T47D (cell line): ENCODE results near the gene PHACTR1.

Source experiments
- DNase-seq, 2 experiments: peaks; one replicate each; pipeline versions ENCODE4 v3.0.0 to v3.0.0-alpha.2; 2011 to 2012; ENCODE audit warnings: low read depth in 1 of 2, low spot score in 1 of 2
- JUND ChIP-seq: IDR thresholded peaks from 2 replicates; pipeline ENCODE4 v1.6.1; 2012; ENCODE audit warnings: low read depth
- in situ Hi-C: cut with HindIII; loops from 2 replicates; pipeline ENCODE4 v1.10.0; 2016; ENCODE audit warnings: low sequenced_read_pairs, low pct_unique_long_range_greater_than_20kb

The PHACTR1 gene

GRCh38 chr6:12815884-12816600 is 99.5 kb downstream of the PHACTR1 start:
- in situ Hi-C loops, result no loop called here
- peak in 1 of 2 experiments; percentile 80 for DNase-seq
- peak; percentile 98 for TF ChIP-seq JUND

GRCh38 chr6:12818324-12818723 is 101.8 kb downstream of the PHACTR1 start:
- in situ Hi-C loops, result no loop called here
- DNase-seq, result no peak
- TF ChIP-seq JUND, result no peak

GRCh38 chr6:12823847-12824246 is 107.3 kb downstream of the PHACTR1 start:
- in situ Hi-C loops, result no loop called here
- TF ChIP-seq JUND, result no peak
- no peak for DNase-seq

DNA sequence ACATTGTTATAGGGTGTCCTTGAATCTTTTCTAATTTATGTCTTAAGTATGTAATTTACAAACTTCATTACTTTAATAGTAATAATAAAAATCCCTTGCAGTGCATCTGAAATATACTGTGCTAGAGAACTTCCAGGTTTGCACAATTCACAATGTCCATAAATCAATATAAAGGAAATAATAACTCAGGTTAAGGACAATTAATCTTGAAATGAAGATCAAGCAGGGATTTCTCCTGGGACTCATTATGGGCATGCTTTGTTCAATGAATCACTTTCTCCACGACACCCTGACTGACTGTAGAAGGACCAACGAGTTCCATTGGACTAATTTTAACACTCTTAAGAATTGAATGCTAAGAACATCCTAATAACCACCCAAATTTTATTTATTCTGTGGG is 110.0 kb downstream of the PHACTR1 start:
- in situ Hi-C loops, result no loop called here
- no peak for DNase-seq
- no peak for TF ChIP-seq JUND

DNA sequence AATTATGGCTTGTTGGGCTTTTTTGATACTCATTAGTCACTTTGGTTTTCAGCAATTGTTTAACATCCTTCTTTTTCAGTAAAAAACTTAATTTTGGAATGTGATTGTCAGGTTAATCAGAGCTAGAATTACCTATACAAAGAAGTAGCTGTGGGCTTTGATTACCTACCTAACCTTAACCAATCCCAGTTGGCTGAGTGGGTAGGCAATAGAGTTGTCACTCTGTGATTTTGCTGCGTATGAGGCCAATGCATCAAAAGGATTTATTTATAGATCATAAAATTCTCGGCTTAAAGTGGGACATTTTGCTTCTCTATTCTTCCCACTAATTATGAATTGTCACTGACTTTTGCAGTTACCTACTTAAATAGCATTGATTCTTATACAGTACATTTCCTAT is 111.4 kb downstream of the PHACTR1 start:
- no peak for DNase-seq
- in situ Hi-C loops, result no loop called here
- no peak for TF ChIP-seq JUND

GRCh38 chr6:12832226-12832735 is 115.7 kb downstream of the PHACTR1 start:
- peak; percentile 36; the same call in 1 of the 2 replicates for TF ChIP-seq JUND
- in situ Hi-C loops, result no loop called here
- DNase-seq, result peak in 1 of 2 experiments; percentile 74

DNA sequence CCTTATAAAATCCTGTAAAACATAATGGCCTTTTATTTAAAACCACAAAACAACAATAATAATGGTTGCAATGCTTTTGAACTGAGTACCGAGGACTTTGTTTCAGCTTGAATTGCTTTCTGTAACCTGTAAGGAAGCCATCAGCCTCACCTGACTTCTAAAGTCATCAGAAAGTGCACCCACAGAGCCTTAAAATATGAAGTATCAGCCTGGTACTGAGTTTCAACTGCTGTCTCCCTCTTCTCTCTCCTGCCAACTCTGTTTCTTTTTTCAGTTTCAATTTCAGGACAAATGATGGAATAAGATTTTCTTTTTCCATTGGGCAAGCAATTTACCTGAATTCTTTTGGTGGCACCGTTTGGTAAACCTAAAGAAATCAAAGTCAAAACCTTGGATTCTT is 119.4 kb downstream of the PHACTR1 start:
- TF ChIP-seq JUND, result no peak
- DNase-seq, result no peak
- in situ Hi-C loops, result no loop called here

DNA sequence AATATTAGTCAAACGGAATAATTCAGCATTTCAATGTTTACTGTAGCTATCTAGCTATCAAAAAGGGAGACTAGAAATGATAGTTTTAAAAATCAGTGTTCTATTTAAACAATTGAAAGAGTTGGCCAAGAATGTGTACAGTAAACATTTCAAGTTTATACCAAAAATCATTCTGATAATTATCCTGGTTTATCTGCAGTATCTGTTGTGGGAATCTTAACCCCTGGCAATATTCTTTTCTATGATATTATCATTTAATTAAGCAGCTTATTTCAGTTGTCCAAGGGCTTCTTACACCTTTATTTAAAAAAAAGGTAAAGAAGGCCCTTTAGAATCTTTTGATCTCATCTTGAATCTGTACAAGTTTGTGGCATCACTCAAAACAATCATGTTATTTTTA is 125.1 kb downstream of the PHACTR1 start:
- peak in 1 of 2 experiments; percentile 53 for DNase-seq
- TF ChIP-seq JUND, result peak; percentile 99
- in situ Hi-C loops, result no loop called here

DNA sequence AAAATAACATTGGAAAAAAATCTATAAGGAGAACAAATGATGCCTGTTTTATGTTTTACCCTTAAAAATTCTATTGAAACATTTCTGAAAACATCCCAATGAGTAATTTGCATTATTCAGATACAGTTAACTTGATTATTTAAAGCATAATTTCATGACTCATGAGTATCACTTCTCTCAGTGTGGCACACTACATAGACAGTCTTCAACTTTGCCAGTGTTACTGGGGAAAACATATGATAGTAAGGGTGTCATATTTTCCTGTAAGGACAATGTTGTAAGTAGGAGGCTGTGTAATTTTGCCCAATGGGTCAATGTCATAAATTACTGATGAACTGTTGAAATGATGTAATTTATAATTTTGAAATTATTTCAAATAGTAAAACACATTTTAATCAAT is 125.5 kb downstream of the PHACTR1 start:
- in situ Hi-C loops, result no loop called here
- DNase-seq, result peak in 1 of 2 experiments; percentile 45
- TF ChIP-seq JUND, result no peak

DNA sequence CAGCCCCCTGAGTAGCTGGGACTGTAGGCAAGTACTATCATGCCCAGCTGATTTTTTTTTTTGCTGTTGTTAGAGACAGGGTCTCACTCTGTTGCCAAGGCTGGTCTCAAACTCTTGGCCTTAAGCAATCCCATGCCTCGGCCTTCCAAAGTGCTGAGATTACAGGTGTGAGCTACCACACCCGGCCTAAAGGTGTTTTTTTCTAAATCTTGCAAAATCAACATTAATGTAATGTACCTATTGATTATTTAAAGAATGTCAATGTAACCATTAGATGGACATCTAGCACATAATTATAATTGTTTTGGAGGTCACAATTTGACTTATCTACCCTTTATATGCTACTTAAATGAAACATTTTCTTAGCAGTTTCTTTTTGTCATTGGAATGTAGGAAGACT is 126.1 kb downstream of the PHACTR1 start:
- in situ Hi-C loops, result no loop called here
- peak; percentile 77; the same call in 1 of the 2 replicates for TF ChIP-seq JUND
- peak in 1 of 2 experiments; percentile 73 for DNase-seq

DNA sequence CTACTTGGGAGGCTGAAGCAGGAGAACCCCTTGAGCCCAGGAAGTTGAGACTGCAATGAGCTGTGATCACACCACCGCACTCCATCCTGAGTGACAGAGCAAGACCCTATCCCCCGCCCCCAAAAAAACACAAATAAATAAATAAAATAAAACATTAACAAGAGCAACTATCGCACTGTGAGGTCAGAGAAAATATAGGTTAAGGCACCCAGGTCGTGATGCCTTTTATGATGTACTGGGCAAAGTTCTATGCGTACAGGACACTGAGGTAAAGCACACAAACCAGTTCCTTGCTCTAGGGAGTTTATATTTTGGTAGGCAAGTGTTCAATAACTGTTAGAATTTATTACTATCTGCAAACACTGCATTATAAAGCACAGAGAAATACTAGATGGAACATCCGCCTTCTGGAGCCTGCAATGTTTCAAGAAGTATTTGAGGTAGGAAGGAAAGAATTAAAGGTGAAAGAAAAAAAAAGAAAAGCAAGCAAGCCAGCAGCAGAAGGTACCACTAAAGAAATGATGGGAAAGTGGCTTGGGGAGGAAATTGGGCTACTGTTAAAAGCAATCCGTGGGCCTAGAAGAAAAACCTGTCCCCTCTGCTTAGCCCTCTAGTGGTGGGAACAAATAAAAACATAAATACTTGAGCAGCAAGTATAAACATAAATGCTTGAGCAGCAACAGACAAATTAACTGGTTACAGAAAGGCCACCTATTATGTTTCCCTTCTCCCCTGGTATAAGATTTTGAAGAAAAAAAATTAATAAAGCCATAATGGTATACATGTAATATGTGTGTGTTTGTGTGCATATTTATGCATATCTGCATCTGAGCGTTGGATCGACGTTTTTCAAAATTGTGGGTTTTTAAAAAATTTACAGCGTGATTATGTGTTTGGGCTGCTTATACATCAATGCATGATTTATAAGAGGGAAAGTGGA is 128.0 kb downstream of the PHACTR1 start:
- in situ Hi-C loops, result no loop called here
- DNase-seq, result peak in 1 of 2 experiments; percentile 96
- peak; percentile 99; the same call in 1 of the 2 replicates for TF ChIP-seq JUND

DNA sequence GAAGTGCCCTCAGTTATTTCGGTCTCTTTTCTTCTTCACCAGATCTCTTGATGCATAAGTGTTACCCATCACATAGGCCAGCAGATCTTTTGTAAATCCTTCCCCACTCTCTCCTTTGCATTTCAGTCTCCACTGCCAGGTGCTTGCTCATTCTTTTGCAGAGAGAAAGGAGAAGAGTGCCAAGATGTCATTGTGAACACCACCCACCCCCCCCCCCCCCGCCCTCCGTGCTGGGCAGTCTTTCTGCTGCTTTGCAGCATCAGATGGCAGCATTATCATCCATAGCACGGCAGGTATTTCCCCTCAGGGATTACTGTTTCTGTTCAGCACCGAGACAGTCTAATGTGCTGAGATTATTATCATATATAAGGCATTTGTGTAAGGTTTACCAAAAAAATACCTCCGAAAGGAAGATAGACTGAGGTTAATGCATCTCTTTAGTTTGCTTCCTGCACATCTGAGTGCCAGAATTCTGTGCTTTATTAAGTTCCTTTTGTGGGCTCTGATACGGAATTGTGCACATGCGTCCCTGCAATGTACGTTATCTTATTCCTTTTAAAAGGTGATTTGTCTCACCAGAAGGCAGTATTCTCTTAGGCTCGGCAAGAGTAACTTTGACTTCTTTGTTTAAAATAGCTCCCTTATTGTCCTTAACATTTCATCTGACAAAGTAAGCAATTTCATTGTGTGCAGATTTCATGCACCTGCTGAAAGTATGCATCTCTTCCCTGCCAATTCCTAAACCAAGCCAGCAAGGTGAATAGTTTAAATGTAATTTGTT is 128.8 kb downstream of the PHACTR1 start:
- peak; percentile 76 for TF ChIP-seq JUND
- DNase-seq, result peak in 1 of 2 experiments; percentile 94
- in situ Hi-C loops, result no loop called here
